Left ventricle myocardium inferior (tissue), 1 donor: Measurements from ENCODE around the gene IFITM2. TPM values are rescaled to one million over a fixed set of nuclear protein-coding genes. Genes with fewer than 3 reads are reported as not detected.

Experiments used
- DNase-seq: peaks from one replicate; pipeline ENCODE4 v3.0.0-alpha.2; 2020
- H3K27ac ChIP-seq: fragments of 200-600 bp; replicated peaks from 2 replicates; pipeline ENCODE4 v1.8.0; 2021
- H3K27me3 ChIP-seq: fragments of 200-600 bp; 2 replicates; pipeline ENCODE4 v1.8.0; 2021; ENCODE audit warnings: low read depth
- H3K36me3 ChIP-seq: fragments of 200-600 bp; 2 replicates; pipeline ENCODE4 v1.8.0; 2021
- H3K4me1 ChIP-seq: fragments of 200-600 bp; 2 replicates; pipeline ENCODE4 v1.8.0; 2021
- H3K4me3 ChIP-seq: fragments of 200-600 bp; 2 replicates; pipeline ENCODE4 v1.8.0; 2021; ENCODE audit warnings: mild to moderate bottlenecking, moderate library complexity
- H3K9me3 ChIP-seq: fragments of 200-600 bp; replicated peaks from 2 replicates; pipeline ENCODE4 v1.8.0; 2021
- CTCF ChIP-seq: fragments of 200-600 bp; IDR thresholded peaks from 2 replicates; pipeline ENCODE4 v1.8.0; 2021; ENCODE audit warnings: antibody characterized with exemption, mild to moderate bottlenecking, borderline replicate concordance
- intact Hi-C: fragments of 100-400 bp; cut with micrococcal nuclease; formaldehyde crosslinking; loops from one replicate; pipeline ENCODE4 v1.11.0; 2022
- total RNA-seq: library from RNA; stranded (reverse); fragmentation: NEBNext Ultra II Directional; extraction: Animal tissue kit (Norgen Biotek cat#: 25700); gene quantifications from one replicate; pipeline ENCODE4 v1.2.1, GENCODE V29; 2021
- donor health status: DM: no; HTN: yes; CAD: no; lungs with severe emphysema.

The IFITM2 gene
- total RNA-seq, 1 donor from 2014 or later: 160 TPM

DNA sequence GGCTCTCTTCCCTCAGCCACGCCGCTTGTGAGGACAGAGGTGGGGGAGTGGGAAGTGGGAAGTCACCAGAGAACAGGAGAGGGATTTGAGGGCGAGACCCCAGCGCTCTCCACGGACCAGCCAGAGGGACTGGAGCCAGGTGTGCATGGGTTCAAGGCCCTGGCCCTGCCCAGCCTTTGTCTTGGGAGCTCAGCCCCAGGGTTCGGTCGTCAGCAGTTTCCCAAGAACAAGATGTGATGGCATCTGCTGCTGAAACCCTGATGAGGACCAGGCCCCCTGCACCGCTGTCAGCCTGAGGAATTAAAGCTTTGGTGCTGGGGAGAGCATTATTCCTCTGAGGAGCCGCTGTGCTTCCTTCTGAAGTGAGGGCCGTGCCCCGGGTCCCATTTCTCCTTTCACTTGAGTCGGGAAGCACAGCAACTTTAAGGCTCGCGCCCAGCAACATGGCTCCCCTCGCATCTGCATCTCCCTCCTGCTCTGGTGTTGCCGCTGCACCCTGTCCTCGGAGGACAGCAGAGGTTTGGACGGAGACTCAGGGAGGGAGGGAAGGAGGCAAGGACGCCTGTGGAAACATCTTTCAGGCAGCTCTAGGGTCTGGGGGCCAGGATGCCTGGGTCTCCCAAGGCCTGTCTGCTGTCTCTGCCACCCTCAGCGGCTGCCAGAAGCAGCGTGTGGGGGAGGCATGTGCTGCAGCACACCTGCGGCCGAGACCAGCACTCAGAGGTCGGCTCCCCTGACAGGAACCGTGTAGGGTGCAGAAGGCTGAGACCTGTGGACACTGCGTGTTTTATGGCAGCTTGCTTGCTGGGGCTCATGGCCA lies 12.1 kb upstream of the IFITM2 start:
- TF ChIP-seq CTCF: no peak
- intact Hi-C loops: no loop called here
- H3K4me3 ChIP-seq: no peak overlapping the region
- H3K9me3 ChIP-seq: no peaks in the 10 kb centered on the region
- H3K27ac ChIP-seq: no peak overlapping the region
- DNase-seq: peak; percentile 12
- no peaks in the 10 kb centered on the region for H3K36me3 ChIP-seq
- H3K4me1 ChIP-seq: peaks cover 28% of the 10 kb centered on the region
- H3K27me3 ChIP-seq: peaks cover 55% of the 10 kb centered on the region

GRCh38 chr11:296171-297050 lies 11.2 kb upstream of the IFITM2 start:
- H3K27me3 ChIP-seq: peaks cover 62% of the 10 kb centered on the region
- DNase-seq: peak; percentile 11
- no peaks in the 10 kb centered on the region for H3K36me3 ChIP-seq
- H3K4me3 ChIP-seq: no peak overlapping the region
- intact Hi-C loops: no loop called here
- no peak overlapping the region for H3K27ac ChIP-seq
- no peaks in the 10 kb centered on the region for H3K9me3 ChIP-seq
- TF ChIP-seq CTCF: no peak
- peaks cover 28% of the 10 kb centered on the region for H3K4me1 ChIP-seq

DNA sequence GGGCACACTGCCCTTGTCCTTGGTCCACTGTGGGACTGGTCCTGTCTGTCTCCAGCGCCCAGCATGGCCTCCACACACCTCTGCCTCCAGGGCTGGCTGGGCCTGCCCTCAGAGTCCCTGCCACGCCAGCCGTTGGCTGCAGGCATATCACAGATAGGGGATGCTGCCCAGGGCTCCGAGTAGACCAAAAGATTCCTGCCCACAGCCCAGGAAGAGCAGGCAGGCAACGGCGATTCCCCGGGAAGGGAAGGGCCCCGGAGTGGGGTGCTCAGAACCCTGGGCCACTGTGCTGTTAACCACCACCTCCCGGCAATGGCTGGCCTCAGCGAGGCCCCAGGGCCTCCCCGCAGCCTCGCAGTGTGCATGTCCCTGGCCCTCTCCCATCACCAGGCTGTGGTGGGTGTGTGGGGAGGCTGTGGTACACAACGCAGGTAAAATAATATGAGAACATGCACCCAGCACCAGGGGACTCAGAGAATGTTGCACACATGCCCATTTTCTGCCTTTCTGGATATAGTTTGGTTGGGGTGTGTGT lies 10.5 kb upstream of the IFITM2 start:
- peak overlapping the region; percentile 6 for H3K4me3 ChIP-seq
- peaks cover 28% of the 10 kb centered on the region for H3K4me1 ChIP-seq
- intact Hi-C loops: no loop called here
- H3K27ac ChIP-seq: no peak overlapping the region
- H3K27me3 ChIP-seq: peaks cover 67% of the 10 kb centered on the region
- TF ChIP-seq CTCF: no peak
- DNase-seq: peak; percentile 16
- H3K36me3 ChIP-seq: no peaks in the 10 kb centered on the region
- no peaks in the 10 kb centered on the region for H3K9me3 ChIP-seq

- TF ChIP-seq CTCF: no peak
- DNase-seq: peak; percentile 46
- H3K4me3 ChIP-seq: peak overlapping the region; percentile 6
- H3K27me3 ChIP-seq: peaks cover 70% of the 10 kb centered on the region
- H3K27ac ChIP-seq: peak overlapping the region; percentile 36
- peaks cover 28% of the 10 kb centered on the region for H3K4me1 ChIP-seq
- intact Hi-C loops: no loop called here
- no peaks in the 10 kb centered on the region for H3K36me3 ChIP-seq
- no peaks in the 10 kb centered on the region for H3K9me3 ChIP-seq
These were observed 9.8 kb upstream of the IFITM2 start for GRCh38 chr11:297586-298405.
